Retinal pigment epithelial cell (primary cell): ENCODE results near the gene ANXA10.
"Not testable (repeated sequence)": the region's sequence is repeated elsewhere in the genome, so short reads cannot be mapped to it uniquely, and the experiment has no call there.

Experiments
- DNase-seq: peaks from one replicate; pipeline ENCODE4 v3.0.0-alpha.2; 2010; ENCODE audit warnings: low read depth
- H3K4me3 ChIP-seq: 2 replicates; pipeline ENCODE4 v1.5.1; 2011; ENCODE audit warnings: mild to moderate bottlenecking, low read length, control low read depth, moderate library complexity
- CTCF ChIP-seq: conservative IDR thresholded peaks from 2 replicates; pipeline ENCODE4 v1.5.1; 2011; ENCODE audit warnings: low read depth, low read length, control low read depth, inconsistent platforms

Gene ANXA10

GRCh38 chr4:168129046-168129772, 36.9 kb downstream of the ANXA10 start:
- TF ChIP-seq CTCF, result no peak
- no peak for DNase-seq
- H3K4me3 ChIP-seq, result no peak overlapping the region

DNA sequence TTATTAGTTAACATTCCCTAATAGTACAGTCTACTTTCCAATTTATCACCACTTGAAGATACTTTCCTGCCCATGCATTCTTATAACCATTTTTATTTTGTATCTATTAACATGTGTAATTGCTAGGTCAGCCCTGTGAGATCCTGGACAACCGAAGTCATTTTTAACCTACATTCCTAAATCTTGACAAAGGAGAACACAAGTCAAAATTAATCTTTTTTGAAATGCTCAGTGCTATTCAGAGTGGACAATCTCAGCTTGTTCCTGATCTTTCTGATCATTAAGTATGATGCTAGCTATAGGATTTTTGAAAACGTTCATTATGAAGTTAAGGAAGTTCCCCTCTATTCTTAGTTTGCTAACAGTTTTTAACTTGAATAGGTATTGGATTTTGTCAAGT, 37.5 kb downstream of the ANXA10 start:
- no peak overlapping the region for H3K4me3 ChIP-seq
- no peak for DNase-seq
- no peak for TF ChIP-seq CTCF

DNA sequence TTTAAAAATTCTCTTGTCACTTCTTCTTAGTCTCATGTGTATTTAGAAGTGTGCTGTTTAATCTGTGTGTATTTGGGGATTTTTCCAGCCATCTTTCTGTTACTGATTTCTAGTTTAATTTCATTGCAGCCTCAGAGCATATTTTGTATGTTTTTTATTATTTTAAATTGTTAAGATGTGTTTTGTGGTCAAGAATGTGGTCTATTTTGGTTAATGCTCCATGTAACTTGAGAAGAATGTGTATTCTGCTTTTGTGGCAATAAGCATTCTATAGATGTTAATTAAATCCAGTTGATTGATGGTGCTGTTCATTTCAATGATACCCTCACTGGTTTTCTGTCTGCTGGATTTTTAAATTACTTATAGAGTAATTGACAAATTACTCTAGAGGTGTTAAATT, 38.9 kb downstream of the ANXA10 start:
- DNase-seq, result no peak
- no peak for TF ChIP-seq CTCF
- no peak overlapping the region for H3K4me3 ChIP-seq

GRCh38 chr4:168134651-168135050, 42.3 kb downstream of the ANXA10 start:
- no peak overlapping the region for H3K4me3 ChIP-seq
- no peak for TF ChIP-seq CTCF
- DNase-seq, result no peak

GRCh38 chr4:168135860-168136259, 43.5 kb downstream of the ANXA10 start:
- not testable (repeated sequence) for H3K4me3 ChIP-seq, DNase-seq

DNA sequence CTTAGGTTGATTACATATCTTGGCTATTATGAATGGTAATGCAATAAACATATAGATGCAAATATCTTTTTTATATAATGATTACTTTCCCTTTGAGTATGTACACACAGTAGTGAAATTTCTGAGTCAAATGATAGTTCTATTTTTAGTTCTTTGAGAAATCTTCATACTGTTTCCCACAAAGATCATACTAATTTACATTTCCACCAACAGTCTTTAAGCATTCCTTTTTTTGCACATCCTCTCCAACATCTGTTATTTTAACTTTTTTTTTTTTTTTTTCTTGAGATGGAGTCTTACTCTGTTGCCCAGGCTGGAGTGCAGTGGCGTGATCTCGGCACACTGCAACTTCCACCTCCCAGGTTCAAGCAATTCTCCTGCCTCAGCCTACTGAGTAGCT, 45.4 kb downstream of the ANXA10 start:
- not testable (repeated sequence) for DNase-seq, H3K4me3 ChIP-seq

GRCh38 chr4:168138143-168138542, 45.8 kb downstream of the ANXA10 start:
- no peak for TF ChIP-seq CTCF
- no peak overlapping the region for H3K4me3 ChIP-seq
- peak; percentile 20 for DNase-seq

- peak; percentile 24 for DNase-seq
- no peak for TF ChIP-seq CTCF
- no peak overlapping the region for H3K4me3 ChIP-seq
These were observed 47.0 kb downstream of the ANXA10 start for GRCh38 chr4:168139336-168139735.
